NCI-H446 treated with DMSO at 0.1 percent for 48 hours (cell line): Measurements from ENCODE around the gene INTS7.

Experiments
- DNase-seq: peaks from one replicate; lab custom pipeline; 2025; lab: John Stamatoyannopoulos, UW

The INTS7 gene

GRCh38 chr1:212035123-212035834, at the start of gene INTS7, which contains the start of gene DTL:
INTS7 (minus strand) TSS chr1:212035557; CDS start chr1:212035437, 120 bp downstream.
DTL (plus strand) TSS chr1:212035748; CDS start chr1:212035891, 143 bp downstream.
- DNase-seq: peak; percentile 99

GRCh38 chr1:212082765-212083406, 47.5 kb upstream of the INTS7 start:
- no peak for DNase-seq

- no peak for DNase-seq
Measured at GRCh38 chr1:212078826-212079225, 43.5 kb upstream of the INTS7 start.

GRCh38 chr1:212077028-212077427, 41.7 kb upstream of the INTS7 start:
- DNase-seq: no peak

- no peak for DNase-seq
Measured at GRCh38 chr1:212074856-212075255, 39.5 kb upstream of the INTS7 start.

- DNase-seq: no peak
Measured at GRCh38 chr1:212074313-212074712, 39.0 kb upstream of the INTS7 start.

- DNase-seq: no peak
Measured at GRCh38 chr1:212073490-212073889, 38.1 kb upstream of the INTS7 start.

GRCh38 chr1:212072047-212072446, 36.7 kb upstream of the INTS7 start:
- DNase-seq: no peak

- DNase-seq: no peak
Measured at GRCh38 chr1:212070720-212071302, 35.5 kb upstream of the INTS7 start.

GRCh38 chr1:212067787-212068186, 32.4 kb upstream of the INTS7 start:
- no peak for DNase-seq

- DNase-seq: peak; percentile 65
Measured at GRCh38 chr1:212062832-212063438, 27.6 kb upstream of the INTS7 start.

- DNase-seq: no peak
Measured at GRCh38 chr1:212060632-212061472, 25.5 kb upstream of the INTS7 start.

- no peak for DNase-seq
Measured at GRCh38 chr1:212055333-212055732, 20.0 kb upstream of the INTS7 start.

- no peak for DNase-seq
Measured at GRCh38 chr1:212053993-212054392, 18.6 kb upstream of the INTS7 start.

GRCh38 chr1:212045981-212046380, 10.6 kb upstream of the INTS7 start:
- DNase-seq: no peak

- no peak for DNase-seq
Measured at GRCh38 chr1:212044851-212045250, 9.5 kb upstream of the INTS7 start.

- no peak for DNase-seq
Measured at GRCh38 chr1:212042436-212042835, 7.1 kb upstream of the INTS7 start.

- no peak for DNase-seq
Measured at GRCh38 chr1:212040629-212041412, 5.5 kb upstream of the INTS7 start.

GRCh38 chr1:212039622-212040021, 4.3 kb upstream of the INTS7 start:
- no peak for DNase-seq

- no peak for DNase-seq
Measured at GRCh38 chr1:212037900-212038299, 2.5 kb upstream of the INTS7 start.
